ENCODE measurements around the gene NMBR. TPM values are rescaled to one million over a fixed set of nuclear protein-coding genes. Genes with fewer than 3 reads are reported as not detected.

The NMBR gene
- total and polyA plus RNA-seq, 2 of the 8 experiments (the other 6 are each of a cell fraction or from before 2014, with no cell fraction given), result 0.08 TPM; not detected in 1

GRCh38 chr6:142035890-142036289 lies 111.0 kb downstream of the NMBR start:
- 0 out of 4 replicates have a peak, but pooled peaks cover 0 to 5% of the 10 kb centered on the region in 2 experiments for H3K9me3 ChIP-seq (ENCODE audit: insufficient read depth in 2 of 2, low read depth in 1 of 2, low read length in 1 of 2)
- H3K4me2 ChIP-seq (ENCODE audit: insufficient read depth in 1 of 2, low read depth in 2 of 2, low read length in 2 of 2), result no peak overlapping the region
- CTCF ChIA-PET (ENCODE audit: partially characterized antibody), result no interaction called here
- H3K36me3 ChIP-seq (ENCODE audit: control insufficient read depth in 2 of 4, insufficient read depth in 4 of 4, low read length in 3 of 4), result no peaks in the 10 kb centered on the region
- no peaks in the 10 kb centered on the region for H4K20me1 ChIP-seq (replicated peaks in 1 of 2; ENCODE audit: control insufficient read depth in 1 of 2, insufficient read depth in 2 of 2, low read length in 2 of 2)
- FAIRE-seq (no peak), DNase-seq (ENCODE audit: low read depth in 1 of 2, low spot score in 2 of 2) (no peak)
- H2AK5ac ChIP-seq (ENCODE audit: low read depth, low read length), result no peak overlapping the region
- POLR2A ChIA-PET (ENCODE audit: partially characterized antibody), result no interaction called here
- no peak overlapping the region for H3K18ac ChIP-seq (ENCODE audit: extremely low read depth, low read length)
- no peak overlapping the region for H3K27ac ChIP-seq (ENCODE audit: low read depth, low read length)
- H4K8ac ChIP-seq (ENCODE audit: extremely low read depth, insufficient read depth, low read length), result no peak overlapping the region
- no peak overlapping the region for H3K4me3 ChIP-seq (ENCODE audit: extremely low read depth in 1 of 4, insufficient read depth in 2 of 4, low read depth in 3 of 4, low read length in 4 of 4)
- H2BK15ac ChIP-seq (ENCODE audit: low read length), result no peak overlapping the region
- no peak overlapping the region for H3K23ac ChIP-seq (ENCODE audit: insufficient read length)
- H3K9ac ChIP-seq (replicated peaks in 1 of 4; ENCODE audit: extremely low read depth in 1 of 4, low read depth in 3 of 4, low read length in 3 of 4), result no peak overlapping the region
- 85% methylated on average over 4 of the region's 4 CpGs; no CpG with 5 or more reads in 1 of the 2 experiments for WGBS, 2 experiments (ENCODE audit: extremely low coverage in 1 of 2, insufficient coverage in 1 of 2, insufficient read length in 1 of 2, insufficient replicate concordance in 2 of 2, low coverage in 1 of 2, low lambda C conversion rate in 2 of 2, missing lambda C conversion rate in 1 of 2)
- no peak overlapping the region for H2BK5ac ChIP-seq (ENCODE audit: low read depth, low read length)
- H2BK120ac ChIP-seq (replicated peaks; ENCODE audit: low read depth, low read length), result no peak overlapping the region
- no peak overlapping the region for H3K14ac ChIP-seq (ENCODE audit: insufficient read length)
- no peak overlapping the region for H3K56ac ChIP-seq (replicated peaks; ENCODE audit: insufficient read length, low read depth, low read length)
- H4K5ac ChIP-seq (ENCODE audit: insufficient read length, low read depth, low read length), result no peak overlapping the region
- no peaks in the 10 kb centered on the region for H3K27me3 ChIP-seq (replicated peaks in 1 of 4; ENCODE audit: control insufficient read depth in 3 of 4, extremely low read depth in 1 of 4, insufficient read depth in 3 of 4, low read length in 3 of 4)
- H3K4me1 ChIP-seq (replicated peaks in 1 of 4; ENCODE audit: control insufficient read depth in 3 of 4, insufficient read depth in 4 of 4, low read length in 3 of 4), result no peaks in the 10 kb centered on the region
- no peak overlapping the region for H2BK12ac ChIP-seq (ENCODE audit: low read depth, low read length)
- no peak overlapping the region for H4K91ac ChIP-seq (replicated peaks; ENCODE audit: insufficient read length, low read length)
- H3K79me1 ChIP-seq (ENCODE audit: low read depth, low read length), result no peaks in the 10 kb centered on the region
- H2BK20ac ChIP-seq (ENCODE audit: low read length), result no peak overlapping the region
- no peak overlapping the region for H3K4ac ChIP-seq (replicated peaks; ENCODE audit: insufficient read length, low read depth, low read length)
- no peak overlapping the region for H2AFZ ChIP-seq (ENCODE audit: low read length)
- no peaks in the 10 kb centered on the region for H3K23me2 ChIP-seq (ENCODE audit: low read depth, low read length)
- no peaks in the 10 kb centered on the region for H3K79me2 ChIP-seq (ENCODE audit: control insufficient read depth in 1 of 2, insufficient read depth in 2 of 2, low read length in 2 of 2)
- TF ChIP-seq RAD21 (IDR thresholded peaks at IDR 0.05 in 1 of 2, conservative IDR thresholded peaks at IDR 0.05 in 1 of 2; ENCODE audit: low read depth in 2 of 2, low read length in 2 of 2) (no peak), TAF1 (IDR thresholded peaks at IDR 0.05; ENCODE audit: low read depth, low read length) (no peak), SP4 (IDR thresholded peaks at IDR 0.05; ENCODE audit: low read length) (no peak), EZH2 (IDR thresholded peaks at IDR 0.05; ENCODE audit: low read depth, low read length, severe bottlenecking) (no peak), RNF2 (IDR thresholded peaks at IDR 0.05; ENCODE audit: borderline replicate concordance, low read depth, low read length, missing control alignments, poor library complexity, severe bottlenecking) (no peak), ATF2 (IDR thresholded peaks at IDR 0.05; ENCODE audit: low read length) (no peak), CTBP2 (IDR thresholded peaks at IDR 0.05; ENCODE audit: borderline replicate concordance, insufficient read depth, insufficient read length, low read length) (no peak), JUN (IDR thresholded peaks at IDR 0.05; ENCODE audit: low read depth, low read length) (no peak), SIN3A (conservative IDR thresholded peaks at IDR 0.05 in 1 of 2, IDR thresholded peaks at IDR 0.05 in 1 of 2; ENCODE audit: low read depth in 1 of 2, low read length in 2 of 2) (no peak), MAX (IDR thresholded peaks at IDR 0.05) (no peak), BACH1 (IDR thresholded peaks at IDR 0.05; ENCODE audit: low read length) (no peak)

All from H1 (cell line).